ENCODE results near the gene LAMB1.

Gene LAMB1

DNA sequence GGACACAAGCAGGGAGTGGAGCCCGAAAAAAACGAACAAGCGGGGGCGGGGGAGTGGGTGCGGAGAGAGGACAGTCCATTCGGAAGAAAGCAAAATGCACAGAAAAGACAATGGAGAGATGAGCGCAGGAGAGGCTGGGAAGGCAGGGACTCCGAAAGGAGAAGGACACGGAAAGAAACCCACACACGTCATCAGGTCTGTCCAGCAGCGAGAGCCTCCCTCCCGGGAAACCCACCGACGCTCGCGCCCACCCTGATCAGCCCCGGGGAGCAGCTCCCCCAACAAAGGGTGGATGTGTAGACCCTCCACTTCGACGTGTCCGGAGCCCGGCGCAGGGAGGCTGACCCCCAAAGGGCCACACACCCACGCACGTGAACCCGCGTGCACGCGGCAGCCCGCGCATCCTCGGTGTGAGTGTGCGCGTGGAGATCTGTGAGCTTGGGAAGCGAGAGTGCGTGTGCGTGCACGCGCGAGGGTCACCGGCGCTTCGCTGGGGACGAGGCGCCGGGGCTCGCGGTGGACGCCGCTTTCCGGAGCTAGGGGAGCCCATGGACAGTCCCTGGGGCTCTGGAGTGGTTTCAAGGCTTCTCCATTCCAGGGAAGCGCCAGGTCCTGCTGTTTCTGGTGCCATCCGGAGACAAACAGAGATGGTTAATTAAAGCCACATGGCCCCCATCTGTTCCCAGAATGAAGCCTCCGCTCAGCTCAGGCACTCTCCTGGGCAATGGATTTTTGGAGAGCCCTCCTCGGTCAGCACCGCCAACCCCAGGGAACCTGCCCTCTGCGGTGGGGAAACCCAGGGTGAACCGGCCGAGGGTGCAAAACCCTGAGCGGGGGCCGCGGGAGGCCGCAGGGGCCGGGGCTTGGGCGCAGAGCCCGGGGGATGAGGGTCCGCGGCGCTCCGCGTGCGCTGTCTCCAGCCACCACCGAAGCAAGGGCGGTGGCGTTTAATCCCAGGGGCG is 916 bp downstream of the LAMB1 start:
- in situ Hi-C loops (cut with HindIII; ENCODE audit: low pct_ligation_motif_present, low pct_unique_long_range_greater_than_20kb, low sequenced_read_pairs) = no loop called here
- DNase-seq = peak; percentile 42

DNA sequence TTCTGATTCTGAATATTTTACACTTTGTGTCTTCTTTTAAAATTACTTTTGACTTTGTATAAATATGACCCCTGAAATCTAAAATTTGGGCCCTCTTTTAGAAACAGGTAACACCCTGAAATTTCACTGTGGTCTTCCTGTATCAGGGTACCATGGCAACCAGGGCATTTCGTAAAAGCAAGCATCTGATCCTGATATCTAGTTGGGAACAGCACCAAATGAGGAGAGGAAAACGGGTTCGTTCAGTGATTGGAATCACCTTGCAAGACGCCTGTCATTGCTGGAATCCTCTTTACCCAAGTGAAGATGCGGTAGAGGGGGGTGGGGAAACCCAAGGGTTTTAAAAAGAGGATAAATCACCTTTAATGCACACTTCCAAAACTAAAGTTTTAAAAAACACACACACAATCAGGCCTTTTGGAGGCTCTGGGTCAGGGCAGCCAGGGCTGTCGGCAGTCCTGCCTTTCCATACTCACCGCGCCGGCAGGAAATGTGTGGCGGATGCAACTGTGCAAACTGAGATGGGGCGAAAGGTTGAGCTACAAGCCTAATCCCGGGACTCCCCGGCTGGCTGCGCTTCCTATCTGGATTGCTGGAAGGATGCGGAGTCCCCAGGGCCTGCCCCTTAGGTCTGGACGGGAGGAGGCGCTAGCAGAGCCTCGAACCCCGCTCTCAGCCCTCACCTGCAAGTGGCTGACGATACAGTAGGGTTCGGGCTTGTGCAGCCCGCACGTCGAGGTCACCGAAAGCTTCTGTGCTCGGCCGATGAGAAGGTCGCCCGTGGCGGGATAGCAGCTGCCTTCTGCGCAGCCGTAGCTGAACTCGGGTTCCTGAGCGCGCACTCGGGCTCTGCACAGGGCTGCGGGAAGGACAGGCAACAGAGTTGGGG is 1.8 kb downstream of the LAMB1 start:
- in situ Hi-C loops (cut with HindIII; ENCODE audit: low pct_ligation_motif_present, low pct_unique_long_range_greater_than_20kb, low sequenced_read_pairs) = no loop called here
- DNase-seq = peak; percentile 75

DNA sequence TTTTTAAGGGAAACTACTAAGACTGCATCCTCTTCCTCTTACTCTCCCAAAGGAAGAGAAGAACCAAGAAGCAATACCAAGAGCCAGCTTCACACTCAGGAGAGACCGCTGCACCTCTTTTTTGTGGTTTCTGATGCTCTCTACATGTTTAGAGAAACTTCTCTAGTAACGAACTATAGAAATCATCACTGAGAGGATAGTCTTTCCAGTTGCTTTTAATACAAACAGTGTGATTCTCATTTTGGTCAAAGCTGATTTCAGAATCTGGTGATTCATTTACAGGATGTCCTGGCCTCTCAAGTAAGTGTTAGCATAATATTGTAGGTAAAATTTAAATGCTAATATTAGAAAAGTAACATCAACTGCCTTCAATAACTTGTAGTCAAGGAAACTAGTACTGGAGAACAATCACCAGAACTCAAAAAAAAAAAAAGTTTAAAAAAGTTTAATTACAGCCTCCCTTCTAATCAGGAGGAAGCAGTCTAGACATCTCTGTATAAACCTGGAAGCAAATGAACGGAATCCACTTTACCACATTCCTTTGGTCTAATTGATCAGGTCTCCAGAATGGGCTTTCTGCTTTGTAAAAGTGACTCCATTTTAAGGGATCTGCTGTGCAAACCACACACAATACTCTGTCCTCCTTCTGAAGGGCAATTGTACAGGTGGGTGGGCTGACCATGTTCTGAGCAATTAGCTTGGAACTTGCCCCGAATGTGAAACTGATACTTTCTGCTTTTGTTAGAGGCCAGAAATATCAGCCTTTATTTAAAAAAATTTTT is 3.0 kb downstream of the LAMB1 start:
- in situ Hi-C loops (cut with HindIII; ENCODE audit: low pct_ligation_motif_present, low pct_unique_long_range_greater_than_20kb, low sequenced_read_pairs) = no loop called here
- no peak for DNase-seq

DNA sequence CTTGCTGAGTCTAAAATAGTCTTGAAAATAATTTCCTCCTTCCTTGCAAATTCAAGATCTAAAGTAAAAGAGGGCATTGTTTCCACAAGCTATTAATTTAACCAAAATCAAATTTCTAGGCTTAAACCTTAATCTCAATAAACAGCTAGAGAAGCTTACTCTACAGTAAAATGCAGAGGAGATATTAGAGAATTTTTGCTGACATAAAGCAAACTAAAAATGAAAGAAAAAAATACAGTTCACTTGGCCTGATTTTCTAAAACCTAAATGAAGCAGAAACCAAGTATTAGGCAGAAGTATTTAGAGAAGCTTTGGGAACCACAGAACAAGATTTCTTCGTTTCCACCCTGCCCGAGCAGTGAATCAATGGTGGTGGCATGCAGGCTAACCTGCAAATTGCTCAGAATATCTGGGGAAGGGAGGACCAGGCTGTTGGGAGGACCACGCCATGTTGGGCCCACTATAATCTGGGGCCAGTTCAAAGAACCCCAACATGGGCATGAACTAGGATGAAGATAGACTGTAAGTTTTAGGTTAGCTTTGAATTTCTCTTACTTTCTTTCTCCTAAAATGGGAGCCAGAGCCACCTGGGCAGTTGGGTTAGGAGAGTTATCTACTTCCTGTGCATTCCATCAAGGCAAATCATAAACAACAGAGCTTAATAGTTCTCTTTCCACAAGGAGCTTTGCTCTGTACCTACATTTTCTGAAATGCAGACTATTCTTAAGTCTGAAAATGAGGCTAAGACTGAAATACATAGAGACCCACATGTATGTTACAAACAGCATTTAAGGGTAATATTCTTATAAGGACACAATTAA is 4.1 kb downstream of the LAMB1 start:
- in situ Hi-C loops (cut with HindIII; ENCODE audit: low pct_ligation_motif_present, low pct_unique_long_range_greater_than_20kb, low sequenced_read_pairs) = no loop called here
- DNase-seq = no peak

DNA sequence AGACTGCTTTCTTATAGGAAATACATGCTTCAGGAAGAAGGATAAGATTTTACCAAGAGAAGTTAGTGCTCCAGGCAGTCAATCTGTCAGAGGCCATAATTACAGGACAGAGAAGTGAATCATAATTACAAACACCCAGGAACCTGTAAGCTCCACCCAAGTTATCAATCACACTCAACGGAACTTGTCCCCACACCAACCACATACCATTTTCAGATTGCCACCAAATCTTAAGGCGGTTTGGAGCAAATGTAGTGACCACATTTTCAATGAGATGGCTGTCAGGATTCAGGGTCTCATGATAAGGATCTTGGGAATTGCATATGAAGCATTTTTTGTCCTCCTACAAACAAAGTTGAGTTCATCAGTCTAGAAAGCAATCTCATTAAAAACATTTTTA is 4.8 kb downstream of the LAMB1 start:
- in situ Hi-C loops (cut with HindIII; ENCODE audit: low pct_ligation_motif_present, low pct_unique_long_range_greater_than_20kb, low sequenced_read_pairs) = no loop called here
- DNase-seq = no peak

DNA sequence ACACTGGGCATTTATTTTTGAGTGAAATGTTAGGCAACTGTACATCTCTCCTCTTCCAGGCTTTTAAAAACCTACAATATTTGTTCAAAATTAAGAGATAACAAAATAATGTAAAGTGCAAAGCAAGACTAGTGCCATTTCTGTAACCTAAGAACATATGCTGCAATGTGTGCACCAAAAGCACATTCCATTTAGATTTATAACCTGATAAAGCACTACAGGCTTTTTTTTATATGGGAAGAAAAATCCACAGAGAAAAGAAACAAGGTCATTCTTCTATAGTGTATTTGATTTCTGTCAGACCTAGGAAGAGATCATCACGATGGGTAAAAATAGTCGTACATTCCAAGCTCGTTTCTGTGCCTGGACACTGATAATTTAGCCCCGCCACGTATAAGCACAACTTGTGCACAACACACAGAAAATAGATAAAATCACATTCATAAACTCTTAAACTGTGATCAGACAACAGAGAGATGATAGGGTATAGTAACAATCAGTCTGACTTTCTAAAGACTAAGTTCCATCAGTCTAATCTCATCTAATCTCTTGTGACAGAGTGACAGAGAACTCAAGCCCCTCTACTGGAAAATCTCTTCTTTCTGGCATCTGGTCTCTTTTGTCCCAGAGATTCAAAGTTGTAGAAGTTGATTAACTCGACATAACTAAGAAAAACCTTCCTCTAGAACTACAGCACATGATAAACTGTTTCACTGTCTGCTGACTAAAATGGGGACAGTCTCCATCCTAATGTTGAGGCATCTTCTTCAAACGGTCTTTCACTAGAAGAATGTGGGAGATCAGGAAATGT is 6.7 kb downstream of the LAMB1 start:
- no peak for DNase-seq
- in situ Hi-C loops (cut with HindIII; ENCODE audit: low pct_ligation_motif_present, low pct_unique_long_range_greater_than_20kb, low sequenced_read_pairs) = no loop called here

DNA sequence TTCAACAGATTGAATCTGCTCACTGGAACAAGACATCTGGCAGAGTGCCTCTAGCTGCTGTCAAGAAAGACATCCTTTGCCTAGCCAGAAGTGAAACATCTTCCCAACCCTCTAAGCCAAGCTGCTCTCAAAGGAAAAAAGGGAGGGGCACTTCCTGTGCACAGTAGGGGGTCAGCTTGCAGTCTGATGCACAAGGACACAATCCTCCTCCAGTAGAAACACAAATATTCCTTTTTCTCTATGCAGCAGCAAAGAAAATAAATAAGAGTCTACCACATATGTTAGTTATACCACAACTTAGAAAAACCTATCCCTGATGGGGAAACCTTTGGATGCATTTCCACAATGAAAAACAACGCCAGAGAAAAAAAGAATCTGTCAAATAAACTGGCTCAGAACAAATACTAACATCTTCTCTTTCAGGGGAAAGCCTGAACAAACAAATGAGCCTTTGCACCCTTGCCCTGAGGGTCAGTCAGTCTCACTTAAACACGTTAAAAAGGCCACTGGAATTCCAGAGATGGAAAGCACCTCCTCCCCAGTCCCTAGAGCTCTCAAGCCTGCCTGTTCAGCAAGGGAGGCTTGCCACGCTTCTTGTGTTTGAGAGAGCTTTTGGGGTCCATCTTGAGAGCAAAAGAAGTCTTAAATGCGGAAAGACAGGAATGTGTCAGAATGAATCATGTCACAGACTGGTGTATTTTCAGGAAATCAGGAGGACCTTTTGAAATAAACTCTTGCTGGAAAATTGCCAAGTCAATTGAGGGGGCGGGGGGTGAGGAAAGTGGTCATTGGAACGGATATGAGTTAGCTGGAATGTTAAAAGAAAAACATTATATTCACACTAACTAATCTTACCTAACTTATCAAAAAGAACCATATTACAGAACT is 7.5 kb downstream of the LAMB1 start:
- peak; percentile 54 for DNase-seq
- in situ Hi-C loops (cut with HindIII; ENCODE audit: low pct_ligation_motif_present, low pct_unique_long_range_greater_than_20kb, low sequenced_read_pairs) = no loop called here

DNA sequence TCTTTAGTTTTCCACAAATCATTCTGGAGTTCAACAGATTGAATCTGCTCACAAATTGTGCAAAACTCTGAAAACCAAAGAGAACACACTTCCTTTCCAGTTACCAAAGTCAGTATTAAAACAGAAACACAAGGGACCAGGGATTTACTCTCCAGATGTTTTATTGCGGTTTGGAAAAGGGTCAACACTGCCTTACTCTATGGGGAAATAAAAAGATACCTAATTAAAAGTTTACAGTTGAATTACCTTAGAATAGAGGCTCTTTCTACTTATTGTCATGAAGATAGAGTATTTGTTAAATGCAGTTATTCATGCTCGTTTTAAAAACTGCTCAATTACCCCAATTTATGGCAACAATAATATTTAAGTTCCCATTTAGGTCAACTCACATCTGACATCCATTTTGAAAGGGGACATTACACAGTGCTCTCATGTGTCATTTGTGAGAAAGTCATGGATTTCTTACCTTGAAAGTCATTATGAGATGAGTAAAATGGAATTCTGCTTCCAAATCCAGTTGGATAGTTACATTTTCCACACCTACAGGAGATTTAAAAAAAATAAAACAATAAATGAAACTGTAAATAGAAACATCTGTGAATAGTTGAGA is 8.4 kb downstream of the LAMB1 start:
- in situ Hi-C loops (cut with HindIII; ENCODE audit: low pct_ligation_motif_present, low pct_unique_long_range_greater_than_20kb, low sequenced_read_pairs) = no loop called here
- DNase-seq = no peak

DNA sequence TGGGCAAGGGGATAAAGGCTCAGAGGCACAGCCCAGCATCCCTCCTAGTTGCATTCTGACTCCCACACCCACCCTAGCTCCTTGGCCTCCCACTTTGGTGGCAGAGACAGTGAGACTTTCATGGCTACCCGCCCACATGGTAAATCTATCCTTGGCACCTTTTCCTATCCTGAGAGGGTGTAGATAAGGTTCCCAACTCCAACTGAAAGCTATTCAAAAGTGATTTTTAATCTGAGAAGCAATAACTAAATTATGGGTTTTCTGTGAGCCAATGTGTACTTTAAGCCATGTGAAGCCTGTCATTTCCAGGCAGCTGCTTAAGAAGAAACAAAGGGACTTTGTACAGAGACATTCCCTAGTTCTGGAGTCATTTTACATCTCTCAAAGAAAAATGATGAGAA is 9.1 kb downstream of the LAMB1 start:
- in situ Hi-C loops (cut with HindIII; ENCODE audit: low pct_ligation_motif_present, low pct_unique_long_range_greater_than_20kb, low sequenced_read_pairs) = no loop called here
- DNase-seq = no peak

DNA sequence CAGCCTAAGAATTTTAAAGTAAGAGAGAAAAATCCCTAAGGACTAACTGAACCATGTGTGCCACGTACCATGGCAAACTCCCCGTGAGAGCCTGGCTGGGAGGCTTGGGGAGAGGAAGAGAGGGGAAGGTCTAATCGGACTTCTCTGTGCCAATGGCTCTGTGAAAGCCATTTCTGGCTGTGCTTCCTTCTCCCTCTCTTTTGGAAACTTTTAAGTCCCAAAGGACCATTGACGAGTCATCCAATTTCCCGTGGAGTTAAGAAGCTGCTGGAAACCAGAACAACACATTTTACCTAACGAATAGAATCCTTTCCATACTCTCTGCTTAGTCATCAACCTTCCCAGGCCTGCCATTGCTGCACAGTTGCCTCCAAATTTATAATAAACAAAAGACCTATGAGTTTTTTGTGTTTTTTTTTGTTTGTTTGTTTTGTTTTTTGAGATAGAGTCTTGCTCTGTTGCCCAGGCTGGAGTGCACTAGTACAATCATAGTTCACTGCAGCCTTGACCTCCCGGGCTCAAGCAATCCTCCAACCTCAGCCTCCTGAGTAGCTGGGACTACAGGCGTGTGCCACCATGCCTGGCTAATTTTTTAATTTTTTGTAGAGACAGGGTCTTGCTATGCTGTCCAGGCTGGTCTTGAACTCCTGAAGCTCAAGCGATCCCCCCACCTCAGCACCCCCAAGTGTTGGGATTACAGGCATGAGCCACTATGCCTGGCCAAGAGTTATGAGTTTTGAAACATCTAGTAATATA is 13.2 kb downstream of the LAMB1 start:
- DNase-seq = no peak
- in situ Hi-C loops (cut with HindIII; ENCODE audit: low pct_ligation_motif_present, low pct_unique_long_range_greater_than_20kb, low sequenced_read_pairs) = no loop called here

DNA sequence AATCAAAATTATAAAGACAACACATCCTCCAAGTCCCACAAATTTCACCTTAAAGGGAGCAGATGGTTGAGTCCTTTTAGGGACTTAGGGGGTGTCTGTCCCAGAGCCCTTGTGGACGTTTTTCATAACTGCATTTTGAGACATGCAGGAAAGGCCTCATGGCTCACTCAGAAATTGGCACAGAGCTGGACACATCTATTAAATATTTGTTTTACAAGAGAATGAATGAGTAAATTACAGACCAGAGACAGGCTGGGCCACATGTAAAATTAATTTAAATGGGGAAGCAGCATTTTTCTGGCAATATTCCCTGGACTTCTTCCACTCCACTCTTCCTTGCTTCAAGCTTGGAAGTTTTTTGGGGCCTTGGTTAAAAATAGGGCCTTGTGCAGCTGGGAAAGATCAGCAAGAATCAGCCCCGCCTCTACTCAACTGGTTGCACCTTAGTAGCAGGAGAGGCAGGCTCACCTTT is 20.0 kb downstream of the LAMB1 start:
- in situ Hi-C loops (cut with HindIII; ENCODE audit: low pct_ligation_motif_present, low pct_unique_long_range_greater_than_20kb, low sequenced_read_pairs) = no loop called here
- DNase-seq = no peak

DNA sequence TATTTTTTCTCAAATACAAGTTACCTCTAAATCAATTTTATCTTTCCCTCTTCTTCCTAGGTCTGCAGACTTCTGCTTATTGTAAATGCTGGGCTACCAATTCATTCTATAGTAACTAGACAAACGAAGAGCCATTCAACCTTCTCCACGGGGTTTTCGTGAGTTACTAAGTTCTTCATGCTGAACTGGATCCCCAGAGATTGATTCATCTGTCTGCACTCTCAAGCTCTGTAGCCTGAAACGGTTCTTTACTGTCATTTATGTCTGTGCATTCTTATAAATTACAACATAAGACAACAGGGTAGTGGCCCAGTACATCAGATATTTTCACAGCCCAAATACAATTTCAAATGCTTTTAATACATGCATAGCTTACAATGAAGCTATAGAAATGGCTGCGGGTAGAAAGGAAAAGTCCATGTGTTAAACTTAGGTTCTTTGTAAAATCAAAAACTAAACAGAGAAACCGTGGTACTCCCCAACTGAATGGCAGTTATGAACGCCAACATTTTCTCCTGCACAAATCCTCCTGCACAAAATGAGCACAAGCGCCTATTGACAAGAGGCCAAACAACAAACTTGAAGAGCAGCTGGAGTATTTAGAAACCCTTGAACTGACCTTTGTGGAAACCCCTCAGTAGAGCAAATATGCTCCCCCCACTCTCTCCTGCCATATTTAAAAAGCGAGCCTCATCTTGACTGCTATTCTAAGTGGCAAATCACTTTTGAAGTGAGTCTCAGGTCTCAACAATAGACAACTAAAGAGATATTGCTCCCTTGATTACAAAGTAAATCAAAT is 20.7 kb downstream of the LAMB1 start:
- in situ Hi-C loops (cut with HindIII; ENCODE audit: low pct_ligation_motif_present, low pct_unique_long_range_greater_than_20kb, low sequenced_read_pairs) = no loop called here
- DNase-seq = no peak

DNA sequence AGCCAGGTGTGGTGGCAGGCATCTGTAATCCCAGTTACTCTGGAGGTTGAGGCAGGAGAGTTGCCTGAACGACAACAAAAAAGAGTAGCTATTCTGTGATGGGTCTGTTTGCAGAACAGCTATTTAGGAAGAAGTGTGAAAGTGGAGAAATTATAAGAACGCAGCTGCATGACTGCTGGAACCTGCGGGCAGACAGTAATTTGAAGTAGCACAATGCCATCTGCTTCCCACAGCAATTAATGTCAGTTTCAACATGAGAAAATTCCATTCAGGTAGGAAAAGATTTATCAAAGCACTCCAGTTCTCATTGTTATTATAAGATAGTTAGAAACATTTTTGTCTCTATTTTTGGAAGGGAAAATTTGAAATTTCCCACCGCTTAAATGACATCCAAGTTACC is 21.5 kb downstream of the LAMB1 start:
- in situ Hi-C loops (cut with HindIII; ENCODE audit: low pct_ligation_motif_present, low pct_unique_long_range_greater_than_20kb, low sequenced_read_pairs) = no loop called here

DNA sequence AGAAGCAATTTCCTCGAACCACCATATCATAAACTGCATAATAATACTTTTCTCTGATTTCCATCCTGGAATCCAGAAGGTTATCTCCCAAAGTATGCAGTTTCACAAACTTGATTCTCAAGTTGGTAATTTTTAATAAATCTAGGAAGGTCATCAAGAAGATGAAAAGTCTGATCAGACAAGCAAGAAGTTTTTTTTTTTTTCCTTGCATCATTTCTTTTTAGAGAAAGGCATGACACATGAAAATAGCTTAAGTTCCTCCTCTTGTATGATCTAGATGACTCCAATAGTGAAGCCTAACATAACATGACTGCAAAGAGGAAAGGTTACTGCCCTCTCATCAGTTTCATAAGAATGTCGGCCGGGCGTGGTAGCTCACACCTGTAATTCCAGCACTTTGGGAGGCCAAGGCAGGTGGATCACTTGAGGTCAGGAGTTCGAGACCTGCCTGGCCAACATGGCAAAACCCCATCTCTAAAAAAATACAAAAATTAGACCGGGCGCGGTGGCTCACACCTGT is 22.2 kb downstream of the LAMB1 start:
- in situ Hi-C loops (cut with HindIII; ENCODE audit: low pct_ligation_motif_present, low pct_unique_long_range_greater_than_20kb, low sequenced_read_pairs) = no loop called here
- no peak for DNase-seq

More for the DNA sequence above, 21.5 kb downstream of the LAMB1 start:
- DNase-seq = no peak
